GM19468 (cell line): ENCODE measurements around the gene PDS5B.

Source experiments
- ATAC-seq: cut with Tn5 transposase; IDR thresholded peaks from one replicate; pipeline ENCODE4 v1.9.1; 2021; ENCODE audit warnings: mild to moderate bottlenecking, moderate library complexity, moderate number of reproducible peaks; ENCODE audit not compliant: unreplicated experiment; ENCODE audit errors: extremely low read depth

PDS5B gene

GRCh38 chr13:32639502-32640105, 53.4 kb downstream of the PDS5B start:
- no peak for ATAC-seq

- no peak for ATAC-seq
Observed at GRCh38 chr13:32642316-32642715, 56.1 kb downstream of the PDS5B start.

GRCh38 chr13:32642858-32643257, 56.6 kb downstream of the PDS5B start:
- ATAC-seq, result no peak

DNA sequence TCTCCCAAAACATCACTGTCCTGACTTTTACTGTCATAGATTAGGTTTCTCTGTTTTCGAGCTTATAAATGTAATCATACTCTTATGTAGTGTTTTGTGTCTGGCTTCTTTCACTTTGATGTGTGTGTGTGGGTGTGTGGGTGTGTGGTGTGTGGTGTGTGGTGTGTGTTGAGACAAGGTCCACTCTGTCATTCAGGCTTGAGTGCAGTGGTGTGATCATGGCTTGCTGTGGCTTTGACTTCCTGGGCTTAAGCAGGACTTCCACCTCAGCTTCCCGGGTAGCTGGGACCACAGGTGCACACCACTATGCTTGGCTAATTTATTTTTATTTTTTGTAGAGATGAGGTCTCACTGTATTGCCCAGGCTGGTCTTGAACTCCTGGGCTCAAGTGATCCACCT, 59.6 kb downstream of the PDS5B start:
- ATAC-seq, result no peak

GRCh38 chr13:32647926-32648325, 61.7 kb downstream of the PDS5B start:
- no peak for ATAC-seq

DNA sequence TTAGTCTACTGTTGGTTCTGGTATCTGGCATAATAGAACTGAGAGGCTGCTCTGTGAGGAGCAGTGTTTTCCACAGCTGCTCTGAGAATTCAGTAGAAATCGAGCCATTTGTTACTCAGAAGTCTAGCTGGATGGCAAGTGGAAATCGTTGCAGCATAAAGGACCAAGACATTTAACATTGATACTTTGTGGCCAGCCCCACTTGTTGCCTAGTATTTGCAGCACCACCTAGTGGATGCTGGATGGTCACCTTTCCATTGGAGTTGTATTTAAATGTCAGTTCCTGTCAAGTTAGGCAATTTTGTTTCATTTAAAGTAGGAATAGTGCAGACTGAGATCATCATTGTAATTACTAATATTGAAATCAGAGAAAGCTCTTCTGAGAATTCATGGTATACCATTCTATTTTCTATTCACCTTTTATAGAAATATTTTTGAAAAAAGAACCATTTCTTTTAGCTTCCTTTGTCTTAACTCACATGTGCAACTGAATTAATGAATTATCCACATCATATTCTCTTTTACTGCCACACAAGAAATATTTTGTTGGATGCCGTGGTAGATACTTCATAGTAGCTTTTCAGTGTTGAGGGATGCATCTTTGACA, 64.6 kb downstream of the PDS5B start:
- ATAC-seq, result no peak

DNA sequence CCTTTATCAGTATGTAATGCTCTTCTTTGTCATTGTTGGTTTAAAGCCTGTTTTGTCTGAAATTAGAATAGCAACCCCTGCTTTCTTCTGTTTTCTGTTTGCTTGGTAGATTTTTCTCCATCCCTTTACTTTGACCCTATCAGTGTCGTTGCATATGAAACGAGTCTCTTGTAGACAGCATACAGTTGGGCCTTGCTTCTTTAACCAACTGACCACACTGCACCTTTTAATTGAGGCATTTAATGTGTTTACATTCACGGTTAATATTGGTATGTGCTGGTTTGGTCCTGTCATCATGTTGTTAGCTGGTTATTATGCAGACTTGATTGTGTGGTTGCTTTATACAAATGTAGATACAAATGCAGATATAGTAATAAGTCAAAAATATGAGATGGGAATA, 71.1 kb downstream of the PDS5B start:
- ATAC-seq, result no peak

DNA sequence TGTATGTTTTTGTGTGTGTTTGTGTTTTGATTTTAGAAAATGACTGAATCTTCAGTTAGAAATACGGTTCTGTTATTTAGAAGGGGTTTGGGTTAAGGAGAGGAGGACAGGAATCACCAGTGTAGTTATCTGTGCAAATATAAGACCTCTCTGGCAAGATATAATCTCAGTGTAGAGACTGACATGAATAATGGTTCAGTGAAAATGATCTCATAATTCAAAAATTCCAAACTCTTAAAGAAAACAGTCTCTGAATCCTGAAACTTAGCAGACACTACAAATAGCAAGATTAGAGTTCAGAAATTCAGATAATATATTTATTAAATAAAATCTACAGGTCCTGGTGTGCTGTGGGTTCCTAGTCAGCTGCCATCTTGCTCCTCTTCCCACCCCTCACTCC, 73.5 kb downstream of the PDS5B start:
- ATAC-seq, result no peak

DNA sequence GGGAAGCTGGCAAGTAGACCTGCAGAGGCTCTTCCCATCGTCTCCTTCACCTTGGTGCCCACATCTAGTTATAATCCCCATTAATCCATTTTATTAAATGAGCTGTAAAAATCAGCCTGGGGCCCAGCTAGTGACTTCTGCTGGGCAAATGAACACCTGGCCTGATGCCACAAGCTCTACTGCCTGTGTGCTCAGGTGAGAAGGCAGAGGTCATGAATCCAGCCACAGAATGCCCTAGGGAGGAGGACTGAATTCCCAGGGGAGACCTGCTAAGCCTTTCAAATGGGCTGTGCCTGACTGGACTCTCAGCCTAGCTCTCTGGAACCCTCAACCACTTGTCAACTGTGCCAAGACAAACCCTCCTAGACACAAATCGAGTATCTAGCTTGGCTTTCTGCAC, 74.0 kb downstream of the PDS5B start:
- ATAC-seq, result no peak

DNA sequence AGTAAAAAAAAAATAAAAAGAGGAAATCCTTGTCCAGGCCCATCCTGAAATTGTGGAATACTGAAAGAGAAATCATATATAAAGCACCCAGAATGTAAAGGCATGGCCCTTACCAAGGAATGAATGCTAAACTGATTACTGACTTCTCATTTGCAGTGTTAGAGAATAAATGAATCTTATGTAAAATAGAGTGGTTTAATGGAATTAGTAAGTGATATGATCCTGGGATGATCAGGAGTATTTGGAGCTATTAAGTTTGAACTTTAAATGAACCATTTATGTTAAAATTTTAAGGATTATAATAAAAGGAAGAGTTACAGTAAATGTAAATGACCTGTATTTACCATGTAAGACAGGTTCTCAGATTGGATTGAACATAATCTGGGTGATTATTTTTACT, 75.4 kb downstream of the PDS5B start:
- ATAC-seq, result no peak

GRCh38 chr13:32663660-32664059, 77.4 kb downstream of the PDS5B start:
- ATAC-seq, result no peak

DNA sequence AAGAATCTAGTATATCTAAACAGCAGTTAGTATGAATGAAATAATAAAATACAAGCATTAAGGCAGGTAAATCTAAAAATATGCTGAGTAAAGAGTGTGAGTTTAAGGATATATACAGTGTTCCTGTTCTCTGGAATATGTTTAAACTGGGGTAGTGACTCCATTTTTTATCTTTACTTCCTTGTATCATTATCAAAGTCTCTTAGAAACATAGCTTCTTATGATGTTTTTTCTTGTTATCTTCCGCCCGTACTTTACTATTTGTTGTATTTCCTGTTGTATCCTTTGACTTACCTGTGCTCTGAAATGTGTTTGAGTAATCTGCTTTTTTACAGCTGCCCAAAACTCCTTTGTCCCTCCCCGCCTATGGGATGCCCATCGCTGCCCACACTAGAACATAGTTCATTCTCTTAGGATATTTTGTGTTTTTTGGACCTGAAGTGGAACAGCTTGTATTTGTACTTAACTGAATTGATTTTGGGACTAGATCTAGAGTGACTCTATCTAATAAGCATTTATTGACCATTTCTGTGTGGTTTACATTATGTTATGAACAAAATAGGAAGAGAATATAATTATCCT, 80.8 kb downstream of the PDS5B start:
- no peak for ATAC-seq

DNA sequence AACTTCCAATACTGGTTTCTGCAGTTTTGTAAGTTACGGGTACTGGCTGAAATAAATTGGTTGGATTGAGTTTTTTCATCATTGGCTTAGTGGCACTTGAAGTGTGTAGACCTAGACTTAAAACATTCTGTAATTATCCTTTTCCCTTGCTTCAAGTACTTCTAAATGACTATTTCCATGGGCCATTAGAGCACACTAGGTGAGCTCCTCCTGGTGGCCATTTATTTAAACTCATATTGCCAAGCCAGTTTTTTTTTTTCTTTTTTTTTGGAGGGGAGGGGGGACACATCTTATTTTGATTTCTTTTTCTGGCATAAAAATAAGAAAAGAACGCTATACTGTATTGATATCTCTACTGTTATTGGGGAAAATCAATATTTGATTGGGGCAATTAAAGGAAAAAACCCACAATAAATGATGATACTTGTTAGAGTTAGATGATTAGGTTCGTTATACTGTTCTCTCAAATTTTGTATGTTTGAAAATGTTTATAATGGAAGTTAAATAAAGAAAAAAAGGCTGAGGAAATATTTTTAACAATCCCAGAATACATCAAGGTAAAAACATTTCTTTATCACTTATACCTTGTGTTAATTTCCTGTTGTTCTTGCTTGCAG, 82.9 kb downstream of the PDS5B start:
- ATAC-seq, result no peak

GRCh38 chr13:32674503-32674902, 88.3 kb downstream of the PDS5B start:
- ATAC-seq, result no peak

DNA sequence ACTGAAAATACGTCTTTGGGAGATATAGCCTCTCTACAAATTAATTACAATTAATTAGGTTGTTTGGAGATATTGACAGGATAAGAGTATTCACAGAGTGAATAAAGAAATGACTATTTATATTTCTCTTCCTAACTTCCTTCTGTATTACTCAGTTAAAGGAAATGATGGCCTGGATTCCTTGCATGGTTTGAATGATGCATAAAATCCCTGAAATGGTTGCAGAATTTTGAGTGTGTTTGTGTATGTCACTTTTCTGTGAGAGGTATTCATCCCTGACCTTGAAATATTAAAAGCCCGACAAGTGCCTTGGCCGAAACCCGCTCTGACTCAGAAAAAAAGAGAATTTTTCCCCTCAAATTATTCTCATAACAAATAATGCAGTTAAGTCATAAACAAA, 90.0 kb downstream of the PDS5B start:
- no peak for ATAC-seq

DNA sequence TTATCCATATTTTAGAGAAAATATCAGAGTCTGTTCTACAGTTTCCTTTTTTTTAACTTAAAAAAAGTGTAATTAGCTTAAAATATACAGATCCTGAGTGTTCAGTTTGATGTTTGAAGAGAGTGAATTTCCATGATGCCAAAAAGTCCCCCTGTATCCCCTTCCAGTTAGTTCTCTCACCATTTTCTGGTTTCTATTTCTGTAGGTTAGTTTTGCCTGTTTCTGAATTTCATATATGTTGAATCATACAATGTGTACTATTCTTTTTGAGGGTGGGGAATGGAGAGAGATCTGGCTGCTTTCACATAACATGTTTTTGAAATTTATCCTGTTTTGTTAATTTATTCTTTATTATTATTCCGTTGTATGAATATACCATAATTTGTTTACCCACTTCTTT, 95.9 kb downstream of the PDS5B start:
- no peak for ATAC-seq

DNA sequence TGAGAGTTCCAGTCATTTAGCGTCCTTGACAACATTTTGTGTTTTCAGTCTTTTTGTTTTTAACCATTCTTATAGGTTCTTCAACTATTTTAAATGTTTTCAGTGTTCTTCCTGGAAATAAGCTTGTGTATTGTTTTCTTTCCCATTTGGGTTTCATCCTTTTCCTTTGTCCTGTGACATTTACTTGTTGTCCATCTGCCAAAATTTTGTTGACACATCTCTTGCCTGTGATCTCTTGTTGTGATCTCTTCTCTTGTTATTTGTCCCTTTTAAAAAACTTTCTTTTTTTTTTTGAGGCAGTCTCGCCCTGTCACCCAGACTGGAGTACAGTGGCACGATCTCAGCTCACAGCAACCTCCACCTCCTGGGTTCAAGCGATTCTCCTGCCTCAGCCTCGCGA, 96.5 kb downstream of the PDS5B start:
- ATAC-seq, result no peak

- no peak for ATAC-seq
Observed at GRCh38 chr13:32687275-32687674, 101.0 kb downstream of the PDS5B start.

- ATAC-seq, result no peak
Observed at GRCh38 chr13:32695602-32696250, 109.5 kb downstream of the PDS5B start.

GRCh38 chr13:32707471-32707870, 121.2 kb downstream of the PDS5B start:
- ATAC-seq, result no peak

- ATAC-seq, result no peak
Observed at GRCh38 chr13:32713397-32713796, 127.1 kb downstream of the PDS5B start.
